Neural cell (in vitro differentiated cells): Measurements from ENCODE around the gene TUBGCP2.
"Not testable (repeated sequence)": the region's sequence is repeated elsewhere in the genome, so short reads cannot be mapped to it uniquely, and the experiment has no call there.

Experiments
- EP300 ChIP-seq: fragments of 450-650 bp; conservative IDR thresholded peaks from 2 replicates; pipeline ENCODE4 v1.6.1; 2014; ENCODE audit warnings: antibody characterized with exemption, mild to moderate bottlenecking, moderate library complexity; ENCODE audit not compliant: poor library complexity, severe bottlenecking
- EZH2 ChIP-seq: fragments of 200-600, 300-800 bp; shearing (Covaris generic), sonication (generic); IDR thresholded peaks from 2 replicates; pipeline ENCODE4 v1.6.1; 2014; ENCODE audit warnings: antibody characterized with exemption, low read length, borderline replicate concordance, mild to moderate bottlenecking; ENCODE audit not compliant: insufficient read depth, poor library complexity, severe bottlenecking
- MXI1 ChIP-seq: fragments of 450-650 bp; conservative IDR thresholded peaks from 2 replicates; pipeline ENCODE4 v1.6.1; 2014; ENCODE audit warnings: antibody characterized with exemption, mild to moderate bottlenecking; ENCODE audit not compliant: poor library complexity, severe bottlenecking
- POLR2AphosphoS5 ChIP-seq: IDR thresholded peaks from 2 replicates; pipeline ENCODE4 v1.6.1; 2012
- RAD21 ChIP-seq: fragments of 450-650 bp; conservative IDR thresholded peaks from 2 replicates; pipeline ENCODE4 v1.6.1; 2014; ENCODE audit warnings: antibody characterized with exemption, mild to moderate bottlenecking, moderate library complexity
- SMC3 ChIP-seq: fragments of 450-650 bp; conservative IDR thresholded peaks from 2 replicates; pipeline ENCODE4 v1.6.1; 2014; ENCODE audit warnings: antibody characterized with exemption, mild to moderate bottlenecking, moderate library complexity; ENCODE audit not compliant: poor library complexity
- TAF1 ChIP-seq: IDR thresholded peaks from 2 replicates; pipeline ENCODE4 v1.6.1; 2012; ENCODE audit warnings: low read depth
- TF ChIP-seq, protein P1 (sequence below): fragments of 450-650 bp; IDR thresholded peaks from 2 replicates; pipeline ENCODE4 v1.5.1; 2014; ENCODE audit warnings: antibody characterized with exemption, mild to moderate bottlenecking, moderate library complexity; ENCODE audit not compliant: poor library complexity, severe bottlenecking

GRCh38 chr10:133234796-133235195, 73.9 kb downstream of the TUBGCP2 start:
- TF ChIP-seq, protein P1, sequence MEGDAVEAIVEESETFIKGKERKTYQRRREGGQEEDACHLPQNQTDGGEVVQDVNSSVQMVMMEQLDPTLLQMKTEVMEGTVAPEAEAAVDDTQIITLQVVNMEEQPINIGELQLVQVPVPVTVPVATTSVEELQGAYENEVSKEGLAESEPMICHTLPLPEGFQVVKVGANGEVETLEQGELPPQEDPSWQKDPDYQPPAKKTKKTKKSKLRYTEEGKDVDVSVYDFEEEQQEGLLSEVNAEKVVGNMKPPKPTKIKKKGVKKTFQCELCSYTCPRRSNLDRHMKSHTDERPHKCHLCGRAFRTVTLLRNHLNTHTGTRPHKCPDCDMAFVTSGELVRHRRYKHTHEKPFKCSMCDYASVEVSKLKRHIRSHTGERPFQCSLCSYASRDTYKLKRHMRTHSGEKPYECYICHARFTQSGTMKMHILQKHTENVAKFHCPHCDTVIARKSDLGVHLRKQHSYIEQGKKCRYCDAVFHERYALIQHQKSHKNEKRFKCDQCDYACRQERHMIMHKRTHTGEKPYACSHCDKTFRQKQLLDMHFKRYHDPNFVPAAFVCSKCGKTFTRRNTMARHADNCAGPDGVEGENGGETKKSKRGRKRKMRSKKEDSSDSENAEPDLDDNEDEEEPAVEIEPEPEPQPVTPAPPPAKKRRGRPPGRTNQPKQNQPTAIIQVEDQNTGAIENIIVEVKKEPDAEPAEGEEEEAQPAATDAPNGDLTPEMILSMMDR = not testable (repeated sequence)
- not testable (repeated sequence) for TF ChIP-seq MXI1, SMC3, POLR2AphosphoS5, EP300, EZH2, RAD21, TAF1
